ENCODE results near the gene UBE2L3. TPM values are rescaled to one million over a fixed set of nuclear protein-coding genes. Genes with fewer than 3 reads are reported as not detected.
"Not testable (repeated sequence)": the region's sequence is repeated elsewhere in the genome, so short reads cannot be mapped to it uniquely, and the experiment has no call there.

Gene UBE2L3
- total RNA-seq, 1 donor from 2014 or later, result 47.9 TPM

- intact Hi-C loops (cut with DNase I), result no loop called here
- Histone ChIP-seq H3K4me3 (no peak overlapping the region), H3K27me3 (ENCODE audit: low read depth) (no peaks in the 10 kb centered on the region), H3K36me3 (no peaks in the 10 kb centered on the region), H3K4me1 (peaks cover 57% of the 10 kb centered on the region), H3K27ac (no peak overlapping the region), H3K9me3 (no peaks in the 10 kb centered on the region)
- no peak for ATAC-seq
- no peak for TF ChIP-seq CTCF (IDR thresholded peaks at IDR 0.05)
- DNase-seq, result no peak
Measured at GRCh38 chr22:21579474-21579851, 11.9 kb downstream of the UBE2L3 start.

GRCh38 chr22:21580623-21581007 lies 13.1 kb downstream of the UBE2L3 start:
- H3K4me3 ChIP-seq; H3K9me3 ChIP-seq; ATAC-seq; H3K27ac ChIP-seq; H3K36me3 ChIP-seq; H3K27me3 ChIP-seq (ENCODE audit: low read depth); DNase-seq; intact Hi-C loops (cut with DNase I): not testable (repeated sequence)
- peaks cover 53% of the 10 kb centered on the region for H3K4me1 ChIP-seq

- DNase-seq; H3K9me3 ChIP-seq; H3K27me3 ChIP-seq (ENCODE audit: low read depth); ATAC-seq; H3K36me3 ChIP-seq; H3K27ac ChIP-seq; intact Hi-C loops (cut with DNase I); H3K4me3 ChIP-seq: not testable (repeated sequence)
- H3K4me1 ChIP-seq, result peaks cover 53% of the 10 kb centered on the region
Measured at GRCh38 chr22:21581009-21581713, 13.6 kb downstream of the UBE2L3 start.

GRCh38 chr22:21582801-21583740 lies 15.6 kb downstream of the UBE2L3 start:
- H3K27ac ChIP-seq, result no peak overlapping the region
- H3K36me3 ChIP-seq, result no peaks in the 10 kb centered on the region
- ATAC-seq, result peak; percentile 38 to 40
- H3K4me1 ChIP-seq, result peaks cover 56% of the 10 kb centered on the region
- DNase-seq, result no peak
- intact Hi-C loops (cut with DNase I), result no loop called here
- H3K27me3 ChIP-seq (ENCODE audit: low read depth), result no peaks in the 10 kb centered on the region
- no peak overlapping the region for H3K4me3 ChIP-seq
- TF ChIP-seq CTCF (IDR thresholded peaks at IDR 0.05), result no peak
- no peaks in the 10 kb centered on the region for H3K9me3 ChIP-seq

- no peak overlapping the region for H3K27ac ChIP-seq
- no peaks in the 10 kb centered on the region for H3K27me3 ChIP-seq (ENCODE audit: low read depth)
- DNase-seq, result no peak
- no peak overlapping the region for H3K4me3 ChIP-seq
- peaks cover 58% of the 10 kb centered on the region for H3K4me1 ChIP-seq
- no peak for TF ChIP-seq CTCF (IDR thresholded peaks at IDR 0.05)
- ATAC-seq, result no peak
- no peaks in the 10 kb centered on the region for H3K9me3 ChIP-seq
- intact Hi-C loops (cut with DNase I), result no loop called here
- no peaks in the 10 kb centered on the region for H3K36me3 ChIP-seq
Measured at GRCh38 chr22:21585389-21585788, 17.9 kb downstream of the UBE2L3 start.

- peaks cover 60% of the 10 kb centered on the region for H3K4me1 ChIP-seq
- no peak overlapping the region for H3K27ac ChIP-seq
- no peak overlapping the region for H3K4me3 ChIP-seq
- DNase-seq (no peak), ATAC-seq (peak in 1 of 2 donors; percentile 12)
- peaks cover 8% of the 10 kb centered on the region for H3K36me3 ChIP-seq
- H3K27me3 ChIP-seq (ENCODE audit: low read depth), result no peaks in the 10 kb centered on the region
- intact Hi-C loops (cut with DNase I), result no loop called here
- H3K9me3 ChIP-seq, result no peaks in the 10 kb centered on the region
- TF ChIP-seq CTCF (IDR thresholded peaks at IDR 0.05), result no peak
Measured at GRCh38 chr22:21587803-21588611, 20.5 kb downstream of the UBE2L3 start.

Data from lower lobe of right lung (tissue), 2 donors.